Thyroid gland (tissue), 4 donors: ENCODE data around the gene VCAN.

Source experiments
- POLR2A ChIP-seq, 2 donors: fragments of 450-650 bp; IDR thresholded peaks; one replicate each; pipeline ENCODE4 v1.6.1; 2017; ENCODE audit warnings: antibody characterized with exemption in 2 of 2, mild to moderate bottlenecking in 2 of 2, moderate library complexity in 1 of 2
- TF ChIP-seq, protein P1 (sequence below), 6 experiments: fragments of 200-600 bp in 3 of 6; fragments of 450-650 bp in 3 of 6; sonication (generic) in 3 of 6; IDR thresholded peaks; one replicate each; pipeline ENCODE4 v1.5.1; 2016 to 2019; ENCODE audit warnings: antibody characterized with exemption in 6 of 6, mild to moderate bottlenecking in 2 of 6, inconsistent platforms in 1 of 6, moderate library complexity in 1 of 6

DNA sequence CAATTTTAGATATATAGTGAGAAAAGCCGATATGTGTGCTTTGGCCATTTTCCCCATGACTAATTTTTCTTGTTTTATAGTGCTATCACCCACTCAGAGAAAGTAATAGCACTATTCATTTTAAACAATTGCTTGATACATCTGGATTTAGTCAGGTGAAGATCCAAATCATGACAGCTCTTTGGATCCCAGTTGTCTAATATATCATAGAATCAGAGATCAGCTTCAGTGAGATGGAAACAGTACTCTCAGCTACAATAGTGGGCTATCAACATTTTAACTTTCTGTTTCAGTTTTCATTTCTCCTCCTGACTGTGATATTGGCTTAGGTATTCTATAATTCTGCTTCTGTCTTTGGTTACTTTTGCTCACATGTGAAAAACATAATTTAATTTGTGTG is 38.7 kb downstream of the VCAN start:
- TF ChIP-seq, protein P1, sequence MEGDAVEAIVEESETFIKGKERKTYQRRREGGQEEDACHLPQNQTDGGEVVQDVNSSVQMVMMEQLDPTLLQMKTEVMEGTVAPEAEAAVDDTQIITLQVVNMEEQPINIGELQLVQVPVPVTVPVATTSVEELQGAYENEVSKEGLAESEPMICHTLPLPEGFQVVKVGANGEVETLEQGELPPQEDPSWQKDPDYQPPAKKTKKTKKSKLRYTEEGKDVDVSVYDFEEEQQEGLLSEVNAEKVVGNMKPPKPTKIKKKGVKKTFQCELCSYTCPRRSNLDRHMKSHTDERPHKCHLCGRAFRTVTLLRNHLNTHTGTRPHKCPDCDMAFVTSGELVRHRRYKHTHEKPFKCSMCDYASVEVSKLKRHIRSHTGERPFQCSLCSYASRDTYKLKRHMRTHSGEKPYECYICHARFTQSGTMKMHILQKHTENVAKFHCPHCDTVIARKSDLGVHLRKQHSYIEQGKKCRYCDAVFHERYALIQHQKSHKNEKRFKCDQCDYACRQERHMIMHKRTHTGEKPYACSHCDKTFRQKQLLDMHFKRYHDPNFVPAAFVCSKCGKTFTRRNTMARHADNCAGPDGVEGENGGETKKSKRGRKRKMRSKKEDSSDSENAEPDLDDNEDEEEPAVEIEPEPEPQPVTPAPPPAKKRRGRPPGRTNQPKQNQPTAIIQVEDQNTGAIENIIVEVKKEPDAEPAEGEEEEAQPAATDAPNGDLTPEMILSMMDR (IDR thresholded peaks at IDR 0.05) = no peak
- TF ChIP-seq POLR2A (IDR thresholded peaks at IDR 0.05) = no peak
